ENCODE data around the gene CYP4F2.

- TF ChIP-seq SREBF2 (IDR thresholded peaks at IDR 0.05; ENCODE audit: low read length) (no peak), BACH1 (IDR thresholded peaks at IDR 0.05; ENCODE audit: borderline replicate concordance) (no peak), CTCF (IDR thresholded peaks at IDR 0.05 in 2 of 3, conservative IDR thresholded peaks at IDR 0.05 in 1 of 3; ENCODE audit: control insufficient read depth in 2 of 3, extremely low read depth in 1 of 3, insufficient read depth in 1 of 3, low read depth in 3 of 3, low read length in 3 of 3) (no peak), JUND (IDR thresholded peaks at IDR 0.05; ENCODE audit: low read depth, low read length) (no peak), NFIC (IDR thresholded peaks at IDR 0.05; ENCODE audit: low read depth, low read length) (no peak), CBX5 (IDR thresholded peaks at IDR 0.05; ENCODE audit: low read depth) (no peak), HCFC1 (IDR thresholded peaks at IDR 0.05; ENCODE audit: low read length) (no peak), MTA2 (IDR thresholded peaks at IDR 0.05; ENCODE audit: low read depth) (no peak), EED (IDR thresholded peaks at IDR 0.05; ENCODE audit: low read depth) (no peak), POLR2A (IDR thresholded peaks at IDR 0.05; ENCODE audit: low read depth, low read length) (no peak), CREB1 (IDR thresholded peaks at IDR 0.05; ENCODE audit: low read depth) (no peak), IRF3 (IDR thresholded peaks at IDR 0.05) (no peak), REST (IDR thresholded peaks at IDR 0.05; ENCODE audit: low read depth, low read length) (no peak), TAF1 (IDR thresholded peaks at IDR 0.05; ENCODE audit: borderline replicate concordance, low read depth, low read length) (no peak)
These were observed at the start of gene CYP4F2 for GRCh38 chr19:15897738-15898276.

Measured in GM12878 (cell line).